ENCODE results near the gene CDC42EP2.

The CDC42EP2 gene

GRCh38 chr11:65314501-65315203 is at the start of gene CDC42EP2:
TSS of gene CDC42EP2 (plus strand) at chr11:65314866. CDS start at chr11:65320899, 6,033 bp downstream.
- DNase-seq (ENCODE audit: low spot score) = peak; percentile 94

- no peak for DNase-seq (ENCODE audit: low spot score)
Measured at GRCh38 chr11:65266210-65266609, 48.5 kb upstream of the CDC42EP2 start.

- DNase-seq (ENCODE audit: low spot score) = peak; percentile 87
Measured at GRCh38 chr11:65274735-65275682, 39.7 kb upstream of the CDC42EP2 start.

- DNase-seq (ENCODE audit: low spot score) = no peak
Measured at GRCh38 chr11:65275906-65276305, 38.8 kb upstream of the CDC42EP2 start.

GRCh38 chr11:65277631-65278277 is 36.9 kb upstream of the CDC42EP2 start:
- no peak for DNase-seq (ENCODE audit: low spot score)

GRCh38 chr11:65278356-65278755 is 36.3 kb upstream of the CDC42EP2 start:
- DNase-seq (ENCODE audit: low spot score) = no peak

GRCh38 chr11:65279279-65279678 is 35.4 kb upstream of the CDC42EP2 start:
- no peak for DNase-seq (ENCODE audit: low spot score)

GRCh38 chr11:65279741-65280440 is 34.8 kb upstream of the CDC42EP2 start:
- peak; percentile 66 for DNase-seq (ENCODE audit: low spot score)

- DNase-seq (ENCODE audit: low spot score) = no peak
Measured at GRCh38 chr11:65280646-65281045, 34.0 kb upstream of the CDC42EP2 start.

- DNase-seq (ENCODE audit: low spot score) = no peak
Measured at GRCh38 chr11:65286686-65287085, 28.0 kb upstream of the CDC42EP2 start.

- DNase-seq (ENCODE audit: low spot score) = no peak
Measured at GRCh38 chr11:65287601-65288000, 27.1 kb upstream of the CDC42EP2 start.

- no peak for DNase-seq (ENCODE audit: low spot score)
Measured at GRCh38 chr11:65288706-65289536, 25.7 kb upstream of the CDC42EP2 start.

- DNase-seq (ENCODE audit: low spot score) = peak; percentile 95
Measured at GRCh38 chr11:65290448-65291165, 24.1 kb upstream of the CDC42EP2 start.

GRCh38 chr11:65291613-65292012 is 23.1 kb upstream of the CDC42EP2 start:
- DNase-seq (ENCODE audit: low spot score) = peak; percentile 52

- no peak for DNase-seq (ENCODE audit: low spot score)
Measured at GRCh38 chr11:65292890-65293289, 21.8 kb upstream of the CDC42EP2 start.

GRCh38 chr11:65293909-65294381 is 20.7 kb upstream of the CDC42EP2 start:
- DNase-seq (ENCODE audit: low spot score) = no peak

GRCh38 chr11:65295001-65295400 is 19.7 kb upstream of the CDC42EP2 start:
- no peak for DNase-seq (ENCODE audit: low spot score)

GRCh38 chr11:65295571-65296341 is 18.9 kb upstream of the CDC42EP2 start:
- DNase-seq (ENCODE audit: low spot score) = no peak

- no peak for DNase-seq (ENCODE audit: low spot score)
Measured at GRCh38 chr11:65297026-65297672, 17.5 kb upstream of the CDC42EP2 start.
